WTC11 (cell line): ENCODE data around the gene STX4. TPM values are rescaled to one million over a fixed set of nuclear protein-coding genes. Genes with fewer than 3 reads are reported as not detected.
"Not testable (repeated sequence)": the region's sequence is repeated elsewhere in the genome, so short reads cannot be mapped to it uniquely, and the experiment has no call there.

Experiments
- ATAC-seq: fragments of 200-7000 bp; cut with Tn5 transposase; 2 replicates; pipeline ENCODE4 v1.10.0; 2021; ENCODE audit warnings: mild to moderate bottlenecking, moderate library complexity
- CTCF ChIA-PET: fragments of 300-600 bp; sonication (Branson Sonifier 250); formaldehyde crosslinking; loops from one replicate; lab custom pipeline; 2021; ENCODE audit warnings: antibody characterized with exemption; lab: Charles Lee
- POLR2A ChIA-PET: fragments of 350-600 bp; sonication (Branson Sonifier 250); formaldehyde crosslinking; loops from one replicate; lab custom pipeline; 2021; ENCODE audit warnings: antibody characterized with exemption; lab: Charles Lee
- DNase-seq: peaks from one replicate; pipeline ENCODE4 v3.0.0; 2021; ENCODE audit warnings: low spot score
- H3K27ac Mint-ChIP-seq: 2 replicates; pipeline ENCODE4 v1.8.0; 2021; ENCODE audit warnings: mixed read lengths
- H3K27me3 Mint-ChIP-seq: 2 replicates; pipeline ENCODE4 v1.8.0; 2021; ENCODE audit warnings: low read depth, mild to moderate bottlenecking, moderate library complexity, mixed read lengths
- H3K36me3 Mint-ChIP-seq: 2 replicates; pipeline ENCODE4 v1.8.0; 2021; ENCODE audit warnings: mixed read lengths
- H3K4me1 Mint-ChIP-seq: 2 replicates; pipeline ENCODE4 v1.8.0; 2022; ENCODE audit warnings: mixed read lengths
- H3K4me3 Mint-ChIP-seq: 2 replicates; pipeline ENCODE4 v1.8.0; 2021; ENCODE audit warnings: mild to moderate bottlenecking, moderate library complexity, mixed read lengths
- H3K9me3 Mint-ChIP-seq: 2 replicates; pipeline ENCODE4 v1.8.0; 2021; ENCODE audit warnings: mixed read lengths
- ATF3 ChIP-seq: sonication (generic); formaldehyde crosslinking; conservative IDR thresholded peaks from 2 replicates; pipeline ENCODE4 v1.8.1; 2022; ENCODE audit warnings: mild to moderate bottlenecking, missing genetic modification reagents
- CBFB ChIP-seq: sonication (generic); formaldehyde crosslinking; IDR thresholded peaks from 2 replicates; pipeline ENCODE4 v1.8.1; 2022; ENCODE audit warnings: mild to moderate bottlenecking, low read depth, missing genetic modification reagents
- CDX4 ChIP-seq: fragments of 250-450 bp; sonication (Bioruptor Pico); IDR thresholded peaks from 2 replicates; pipeline ENCODE4 v1.9.0; 2021; ENCODE audit warnings: moderate library complexity, mild to moderate bottlenecking, inconsistent platforms, borderline replicate concordance
- CTCF ChIP-seq: fragments of 200-600 bp; IDR thresholded peaks from 2 replicates; pipeline ENCODE4 v1.8.0; 2022; ENCODE audit warnings: antibody characterized with exemption
- E2F5 ChIP-seq: sonication (generic); formaldehyde crosslinking; IDR thresholded peaks from 2 replicates; pipeline ENCODE4 v1.8.1; 2022; ENCODE audit warnings: mild to moderate bottlenecking, moderate library complexity, missing genetic modification reagents
- ESRRA ChIP-seq: sonication (generic); formaldehyde crosslinking; IDR thresholded peaks from 2 replicates; pipeline ENCODE4 v1.8.1; 2022; ENCODE audit warnings: mild to moderate bottlenecking, missing genetic modification reagents, borderline replicate concordance
- FOXJ3 ChIP-seq: sonication (generic); formaldehyde crosslinking; IDR thresholded peaks from 2 replicates; pipeline ENCODE4 v1.9.0; 2021; ENCODE audit warnings: missing genetic modification reagents, mild to moderate bottlenecking, borderline replicate concordance
- FOXP1 ChIP-seq: sonication (generic); formaldehyde crosslinking; IDR thresholded peaks from 2 replicates; pipeline ENCODE4 v1.8.0; 2022; ENCODE audit warnings: missing genetic modification reagents, mild to moderate bottlenecking, moderate library complexity, borderline replicate concordance
- GRHL2 ChIP-seq: fragments of 250-450 bp; sonication (Bioruptor Pico); IDR thresholded peaks from 2 replicates; pipeline ENCODE4 v1.8.0; 2022; ENCODE audit warnings: mild to moderate bottlenecking, moderate library complexity; ENCODE audit not compliant: insufficient replicate concordance, severe bottlenecking
- IRF1 ChIP-seq: sonication (generic); formaldehyde crosslinking; IDR thresholded peaks from 2 replicates; pipeline ENCODE4 v1.8.0; 2023; ENCODE audit warnings: missing genetic modification reagents
- JUN ChIP-seq: sonication (generic); formaldehyde crosslinking; IDR thresholded peaks from 2 replicates; pipeline ENCODE4 v1.8.0; 2023; ENCODE audit warnings: mild to moderate bottlenecking, missing genetic modification reagents
- KAT7 ChIP-seq: sonication (generic); formaldehyde crosslinking; IDR thresholded peaks from 2 replicates; pipeline ENCODE4 v1.8.1; 2023; ENCODE audit warnings: missing genetic modification reagents, mild to moderate bottlenecking, borderline replicate concordance
- MYBL2 ChIP-seq: sonication (generic); formaldehyde crosslinking; IDR thresholded peaks from 2 replicates; pipeline ENCODE4 v1.8.1; 2023; ENCODE audit warnings: mild to moderate bottlenecking, moderate library complexity, missing genetic modification reagents
- NFE2L1 ChIP-seq: sonication (generic); formaldehyde crosslinking; IDR thresholded peaks from 2 replicates; pipeline ENCODE4 v1.8.1; 2023; ENCODE audit warnings: missing genetic modification reagents
- OVOL2 ChIP-seq: fragments of 250-450 bp; sonication (Bioruptor Pico); IDR thresholded peaks from 2 replicates; pipeline ENCODE4 v1.9.0; 2021; ENCODE audit warnings: mild to moderate bottlenecking, borderline replicate concordance
- RELA ChIP-seq: sonication (generic); formaldehyde crosslinking; IDR thresholded peaks from 2 replicates; pipeline ENCODE4 v1.8.1; 2022; ENCODE audit warnings: missing genetic modification reagents, mild to moderate bottlenecking, borderline replicate concordance
- SMAD3 ChIP-seq: sonication (generic); formaldehyde crosslinking; IDR thresholded peaks from 2 replicates; pipeline ENCODE4 v1.8.0; 2022; ENCODE audit warnings: missing genetic modification reagents, mild to moderate bottlenecking, borderline replicate concordance
- TEAD1 ChIP-seq: sonication (generic); formaldehyde crosslinking; IDR thresholded peaks from 2 replicates; pipeline ENCODE4 v1.8.0; 2022; ENCODE audit warnings: mild to moderate bottlenecking, missing genetic modification reagents
- TP53 ChIP-seq: sonication (generic); formaldehyde crosslinking; IDR thresholded peaks from 2 replicates; pipeline ENCODE4 v1.8.1; 2023; ENCODE audit warnings: mild to moderate bottlenecking, missing genetic modification reagents
- ZBTB21 ChIP-seq: sonication (generic); formaldehyde crosslinking; IDR thresholded peaks from 2 replicates; pipeline ENCODE4 v1.8.1; 2023; ENCODE audit warnings: mild to moderate bottlenecking, missing genetic modification reagents, borderline replicate concordance
- ZMAT4 ChIP-seq: fragments of 250-450 bp; sonication (Bioruptor Pico); IDR thresholded peaks from 2 replicates; pipeline ENCODE4 v1.9.0; 2021; ENCODE audit warnings: mild to moderate bottlenecking
- ZNF396 ChIP-seq: fragments of 250-450 bp; sonication (Bioruptor Pico); IDR thresholded peaks from 2 replicates; pipeline ENCODE4 v1.8.0; 2021; ENCODE audit warnings: mild to moderate bottlenecking, moderate library complexity, borderline replicate concordance
- ZNF416 ChIP-seq: fragments of 250-450 bp; sonication (Bioruptor Pico); IDR thresholded peaks from 2 replicates; pipeline ENCODE4 v1.9.0; 2021; ENCODE audit warnings: mild to moderate bottlenecking, inconsistent platforms
- ZNF532 ChIP-seq: fragments of 250-450 bp; sonication (Bioruptor Pico); IDR thresholded peaks from 2 replicates; pipeline ENCODE4 v1.9.0; 2021; ENCODE audit warnings: mild to moderate bottlenecking, borderline replicate concordance
- ZNF671 ChIP-seq: fragments of 250-450 bp; sonication (Bioruptor Pico); IDR thresholded peaks from 2 replicates; pipeline ENCODE4 v1.8.0; 2021; ENCODE audit warnings: mild to moderate bottlenecking
- total RNA-seq: library from RNA; stranded (reverse); gene quantifications from 3 replicates; pipeline ENCODE4 v1.2.3, GENCODE V29; 2021

STX4 gene
- total RNA-seq, 1 experiment from 2014 or later: 38.4 TPM

- H3K9me3 Mint-ChIP-seq: no peaks in the 10 kb centered on the region
- TF ChIP-seq TEAD1 (CRISPR knock-in tag) (no peak), SMAD3 (CRISPR knock-in tag) (no peak), FOXJ3 (CRISPR knock-in tag) (no peak), FOXP1 (CRISPR knock-in tag) (no peak), CDX4 (CRISPR knock-in tag) (no peak), ATF3 (CRISPR knock-in tag) (no peak), OVOL2 (no peak), ESRRA (CRISPR knock-in tag) (no peak), ZNF671 (CRISPR knock-in tag) (no peak), ZMAT4 (no peak), CBFB (CRISPR knock-in tag) (no peak), KAT7 (CRISPR knock-in tag) (no peak), MYBL2 (no peak), ZNF416 (CRISPR knock-in tag) (no peak)
- POLR2A ChIA-PET: no interaction called here
- ATAC-seq (peak; percentile 78), DNase-seq (no peak)
- CTCF ChIA-PET: interaction anchor here (0.8 to 2.7 kb wide), 8 partner anchors 9 to 77 kb away, joined by 3 to 19 read pairs (median 4); partner anchors contain the start of genes HSD3B7 and STX4
- no peak overlapping the region for H3K4me3 Mint-ChIP-seq
- no peaks in the 10 kb centered on the region for H3K36me3 Mint-ChIP-seq
- H3K27ac Mint-ChIP-seq: no peak overlapping the region
- peaks cover 34% of the 10 kb centered on the region for H3K27me3 Mint-ChIP-seq
- peaks cover 5% of the 10 kb centered on the region for H3K4me1 Mint-ChIP-seq
Measured at GRCh38 chr16:31016018-31016417, 17.3 kb upstream of the STX4 start.

GRCh38 chr16:31017756-31018155 lies 15.6 kb upstream of the STX4 start:
- H3K27me3 Mint-ChIP-seq: peaks cover 17% of the 10 kb centered on the region
- ATAC-seq, H3K9me3 Mint-ChIP-seq, H3K36me3 Mint-ChIP-seq, H3K4me1 Mint-ChIP-seq, DNase-seq, H3K27ac Mint-ChIP-seq, H3K4me3 Mint-ChIP-seq, POLR2A ChIA-PET: not testable (repeated sequence)
- CTCF ChIA-PET: interaction anchor here (2.4 kb wide), 1 partner anchor 32 kb away, joined by 19 read pairs; the partner anchor contains the start of gene HSD3B7

GRCh38 chr16:31020536-31020935 lies 12.8 kb upstream of the STX4 start:
- ATAC-seq: no peak
- POLR2A ChIA-PET: no interaction called here
- TF ChIP-seq TP53 (no peak), E2F5 (CRISPR knock-in tag) (no peak), CTCF (no peak), ZBTB21 (no peak), ZNF532 (CRISPR knock-in tag) (no peak), ZNF396 (CRISPR knock-in tag) (no peak), IRF1 (no peak), RELA (no peak), GRHL2 (CRISPR knock-in tag) (no peak), JUN (CRISPR knock-in tag) (no peak), NFE2L1 (no peak)
- TF ChIP-seq, all 79 proteins: peak for 0
- no peak overlapping the region for H3K27ac Mint-ChIP-seq
- no peak for DNase-seq
- H3K4me3 Mint-ChIP-seq: no peak overlapping the region
- no peaks in the 10 kb centered on the region for H3K9me3 Mint-ChIP-seq
- no peaks in the 10 kb centered on the region for H3K36me3 Mint-ChIP-seq
- H3K4me1 Mint-ChIP-seq: peaks cover 2% of the 10 kb centered on the region; the same call in 1 of the 2 replicates
- CTCF ChIA-PET: no interaction called here
- 0 out of 2 replicates have a peak, but pooled peaks cover under 1% of the 10 kb centered on the region for H3K27me3 Mint-ChIP-seq
